ENCODE results near the gene TRPV4. TPM values are rescaled to one million over a fixed set of nuclear protein-coding genes. Genes with fewer than 3 reads are reported as not detected.

The TRPV4 gene
- total RNA-seq, 6 experiments from 2014 or later: 5.3 to 10.3 (median 6.7) TPM

- no peak for TF ChIP-seq CTCF (IDR thresholded peaks at IDR 0.05)
- no peak for TF ChIP-seq POLR2A (IDR thresholded peaks at IDR 0.05)
- ATAC-seq: no peak
- Histone ChIP-seq H3K36me3 (no peaks in the 10 kb centered on the region), H3K27me3 (no peaks in the 10 kb centered on the region), H3K9me3 (no peaks in the 10 kb centered on the region), H3K4me3 (no peak overlapping the region), H3K27ac (no peak overlapping the region), H3K4me1 (peaks cover 0 to 5% (median 0%) of the 10 kb centered on the region in 4 donors)
- no peak for DNase-seq
- WGBS (ENCODE audit: insufficient coverage, low coverage, low lambda C conversion rate, missing lambda C conversion rate): 64% methylated on average over 3 of the region's 7 CpGs
- intact Hi-C loops (cut with DNase I): loop anchor here in 1 of 2 donors (5.0 kb wide), 1 partner anchor 33 kb away; no protein-coding TSS in a partner anchor
Observed at GRCh38 chr12:109840305-109841074, 7.3 kb upstream of the TRPV4 start.

GRCh38 chr12:109839444-109839843, 6.2 kb upstream of the TRPV4 start:
- Histone ChIP-seq H3K9me3 (no peaks in the 10 kb centered on the region), H3K27me3 (no peaks in the 10 kb centered on the region), H3K36me3 (no peaks in the 10 kb centered on the region), H3K27ac (no peak overlapping the region), H3K4me1 (no peaks in the 10 kb centered on the region), H3K4me3 (no peak overlapping the region)
- TF ChIP-seq CTCF (IDR thresholded peaks at IDR 0.05): no peak
- no peak for DNase-seq
- intact Hi-C loops (cut with DNase I): no loop called here
- 46% methylated on average over 5 of the region's 6 CpGs for WGBS (ENCODE audit: insufficient coverage, low coverage, low lambda C conversion rate, missing lambda C conversion rate)
- no peak for ATAC-seq

GRCh38 chr12:109836916-109837315, 3.7 kb upstream of the TRPV4 start:
- H3K9me3 ChIP-seq: no peaks in the 10 kb centered on the region
- H3K27me3 ChIP-seq: no peaks in the 10 kb centered on the region
- peaks cover 0 to 13% (median 0%) of the 10 kb centered on the region in 4 donors for H3K4me1 ChIP-seq
- H3K27ac ChIP-seq: no peak overlapping the region
- H3K4me3 ChIP-seq: no peak overlapping the region
- DNase-seq (no peak), ATAC-seq (no peak)
- no peaks in the 10 kb centered on the region for H3K36me3 ChIP-seq
- intact Hi-C loops (cut with DNase I): no loop called here
- 20% methylated on average over 1 of the region's 3 CpGs for WGBS (ENCODE audit: insufficient coverage, low coverage, low lambda C conversion rate, missing lambda C conversion rate)
- TF ChIP-seq CTCF (IDR thresholded peaks at IDR 0.05) (no peak), POLR2A (IDR thresholded peaks at IDR 0.05) (no peak)

GRCh38 chr12:109835827-109836226, 2.6 kb upstream of the TRPV4 start:
- Histone ChIP-seq H3K27ac (no peak overlapping the region), H3K9me3 (no peaks in the 10 kb centered on the region), H3K27me3 (no peaks in the 10 kb centered on the region), H3K4me3 (no peak overlapping the region), H3K4me1 (peaks cover 0 to 22% (median 4%) of the 10 kb centered on the region in 4 donors), H3K36me3 (no peaks in the 10 kb centered on the region)
- DNase-seq: no peak
- no peak for TF ChIP-seq CTCF (IDR thresholded peaks at IDR 0.05)
- no peak for TF ChIP-seq POLR2A (IDR thresholded peaks at IDR 0.05)
- ATAC-seq: no peak
- intact Hi-C loops (cut with DNase I): no loop called here
- WGBS (ENCODE audit: insufficient coverage, low coverage, low lambda C conversion rate, missing lambda C conversion rate): 92% methylated on average over 2 of the region's 4 CpGs
